HEK293 (cell line): ENCODE data around the gene CDK12.
"Not testable (repeated sequence)": the region's sequence is repeated elsewhere in the genome, so short reads cannot be mapped to it uniquely, and the experiment has no call there.

ENCODE experiments used
- CTCF ChIA-PET: fragments of 350-600 bp; formaldehyde crosslinking; extraction: SDS; loops from one replicate; lab custom pipeline; 2021; ENCODE audit warnings: antibody characterized with exemption; lab: Yijun Ruan, JAX
- POLR2A ChIA-PET: fragments of 300-600 bp; formaldehyde crosslinking; extraction: SDS; loops from one replicate; lab custom pipeline; 2020; ENCODE audit warnings: antibody characterized with exemption, inconsistent platforms; lab: Yijun Ruan, JAX
- H3K27ac ChIP-seq: fragments of 200-500 bp; sonication (Bioruptor generic); 2 replicates; pipeline ENCODE4 v1.5.1; 2014; ENCODE audit warnings: low read depth, low read length, control low read depth, inconsistent platforms; ENCODE audit errors: extremely low read depth
- H3K36me3 ChIP-seq, 2 experiments: fragments of 200-500 bp in 1 of 2; sonication (Bioruptor generic) in 1 of 2; 1 replicate in 1 of 2; 2 replicates in 1 of 2; pipeline ENCODE4 v1.5.1; 2014 to 2017; ENCODE audit warnings: inconsistent platforms in 2 of 2, low read length in 2 of 2; ENCODE audit not compliant: control insufficient read depth in 2 of 2, insufficient read depth in 1 of 2
- H3K4me1 ChIP-seq: fragments of 200-500 bp; sonication (Bioruptor generic); 2 replicates; pipeline ENCODE4 v1.5.1; 2014; ENCODE audit warnings: mild to moderate bottlenecking, low read length, inconsistent platforms; ENCODE audit not compliant: control insufficient read depth, insufficient read depth
- H3K4me3 ChIP-seq: 2 replicates; pipeline ENCODE4 v1.5.1; 2011; ENCODE audit warnings: low read depth, mild to moderate bottlenecking, control low read depth, low read length, moderate library complexity
- H3K9me3 ChIP-seq: fragments of 200-500 bp; sonication (Bioruptor generic); 2 replicates; pipeline ENCODE4 v1.5.1; 2014; ENCODE audit warnings: low read depth, low read length, inconsistent platforms; ENCODE audit not compliant: control insufficient read depth, insufficient read depth
- EGR2 ChIP-seq: fragments of 450-650 bp; formaldehyde crosslinking; IDR thresholded peaks from 2 replicates; pipeline ENCODE4 v1.5.1; 2016; ENCODE audit warnings: low read depth, missing biosample characterization, missing genetic modification characterization
- KLF17 ChIP-seq: fragments of 450-650 bp; formaldehyde crosslinking; IDR thresholded peaks from 2 replicates; pipeline ENCODE4 v1.5.1; 2016; ENCODE audit warnings: missing biosample characterization, missing genetic modification characterization
- KLF8 ChIP-seq: fragments of 450-650 bp; formaldehyde crosslinking; IDR thresholded peaks from 2 replicates; pipeline ENCODE4 v1.5.1; 2016; ENCODE audit warnings: missing biosample characterization, missing genetic modification characterization
- SP7 ChIP-seq: fragments of 450-650 bp; formaldehyde crosslinking; IDR thresholded peaks from 2 replicates; pipeline ENCODE4 v1.5.1; 2016; ENCODE audit warnings: missing biosample characterization, missing genetic modification characterization
- TRIM28 ChIP-seq: IDR thresholded peaks from 2 replicates; pipeline ENCODE4 v1.6.1; 2011; ENCODE audit warnings: low read length, control low read depth, borderline replicate concordance
- WT1 ChIP-seq: fragments of 450-650 bp; formaldehyde crosslinking; IDR thresholded peaks from 2 replicates; pipeline ENCODE4 v1.5.1; 2016; ENCODE audit warnings: missing biosample characterization, missing genetic modification characterization
- ZBTB21 ChIP-seq: fragments of 450-650 bp; formaldehyde crosslinking; IDR thresholded peaks from 2 replicates; pipeline ENCODE4 v1.5.1; 2017; ENCODE audit warnings: missing biosample characterization, missing genetic modification characterization
- ZNF24 ChIP-seq: fragments of 450-650 bp; formaldehyde crosslinking; IDR thresholded peaks from 2 replicates; pipeline ENCODE4 v1.5.1; 2016; ENCODE audit warnings: missing biosample characterization, missing genetic modification characterization
- ZNF350 ChIP-seq: fragments of 450-650 bp; formaldehyde crosslinking; IDR thresholded peaks from 2 replicates; pipeline ENCODE4 v1.5.0; 2017; ENCODE audit warnings: missing biosample characterization, mild to moderate bottlenecking, missing genetic modification characterization
- ZNF362 ChIP-seq: fragments of 450-650 bp; formaldehyde crosslinking; IDR thresholded peaks from 2 replicates; pipeline ENCODE4 v1.5.1; 2016; ENCODE audit warnings: missing biosample characterization, missing genetic modification characterization
- ZNF391 ChIP-seq: fragments of 450-650 bp; formaldehyde crosslinking; IDR thresholded peaks from 2 replicates; pipeline ENCODE4 v1.5.1; 2016; ENCODE audit warnings: low read depth, missing biosample characterization, missing genetic modification characterization, borderline replicate concordance
- ZNF48 ChIP-seq: fragments of 450-650 bp; formaldehyde crosslinking; IDR thresholded peaks from 2 replicates; pipeline ENCODE4 v1.5.1; 2016; ENCODE audit warnings: missing biosample characterization, missing genetic modification characterization
- ZNF548 ChIP-seq: fragments of 450-650 bp; formaldehyde crosslinking; IDR thresholded peaks from 2 replicates; pipeline ENCODE4 v1.5.1; 2016; ENCODE audit warnings: missing biosample characterization, missing genetic modification characterization
- ZNF600 ChIP-seq: fragments of 450-650 bp; formaldehyde crosslinking; IDR thresholded peaks from 2 replicates; pipeline ENCODE4 v1.5.1; 2016; ENCODE audit warnings: missing biosample characterization, missing genetic modification characterization
- ZNF629 ChIP-seq: fragments of 450-650 bp; formaldehyde crosslinking; IDR thresholded peaks from 2 replicates; pipeline ENCODE4 v1.5.1; 2017; ENCODE audit warnings: missing biosample characterization, missing genetic modification characterization
- ZSCAN5A ChIP-seq: fragments of 450-650 bp; formaldehyde crosslinking; IDR thresholded peaks from 2 replicates; pipeline ENCODE4 v1.5.1; 2016; ENCODE audit warnings: missing biosample characterization, missing genetic modification characterization
- ZXDB ChIP-seq: fragments of 450-650 bp; formaldehyde crosslinking; IDR thresholded peaks from 2 replicates; pipeline ENCODE4 v1.5.1; 2016; ENCODE audit warnings: missing biosample characterization, missing genetic modification characterization
- TF ChIP-seq, protein P1 (sequence below): fragments of 450-650 bp; formaldehyde crosslinking; IDR thresholded peaks from 2 replicates; pipeline ENCODE4 v1.5.1; 2016; ENCODE audit warnings: missing biosample characterization, missing genetic modification characterization
- TF ChIP-seq, protein P2 (sequence below): fragments of 450-650 bp; formaldehyde crosslinking; IDR thresholded peaks from 2 replicates; pipeline ENCODE4 v1.5.1; 2016; ENCODE audit warnings: missing biosample characterization, missing genetic modification characterization

CDK12 gene

DNA sequence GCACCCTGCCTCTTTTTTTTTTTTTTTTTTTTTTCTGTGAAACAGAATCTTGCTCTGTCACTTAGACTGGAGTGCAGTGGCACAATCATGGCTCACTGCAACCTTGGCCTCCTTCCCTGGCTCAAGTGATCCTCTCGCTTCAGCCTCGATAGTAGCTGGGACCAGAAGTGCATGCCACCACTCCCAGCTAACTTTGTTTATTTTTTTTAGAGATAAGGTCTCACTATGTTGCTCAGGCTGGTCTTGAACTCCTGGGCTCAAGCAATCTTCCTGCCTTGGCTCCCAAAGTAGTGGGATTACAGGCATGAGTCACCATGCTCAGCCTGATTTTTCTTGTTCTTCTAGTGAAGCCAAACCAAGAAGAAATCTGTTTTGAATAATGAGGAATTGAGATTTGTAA lies 25.0 kb downstream of the CDK12 start (continued):
- TF ChIP-seq ZNF48 (tag by site-specific recombination) (no peak), ZBTB21 (tag by site-specific recombination) (0 out of 2 replicates have a peak, but pooled peaks have one; percentile 21), SP7 (tag by site-specific recombination) (peak; percentile 84), EGR2 (tag by site-specific recombination) (no peak), ZNF600 (tag by site-specific recombination) (peak; percentile 93), KLF17 (peak; percentile 84), WT1 (tag by site-specific recombination) (peak; percentile 89), TRIM28 (no peak; the same call in 1 of the 2 replicates), ZSCAN5A (peak; percentile 85; the same call in 1 of the 2 replicates), KLF8 (tag by site-specific recombination) (peak; percentile 80; the same call in 1 of the 2 replicates), ZNF350 (tag by site-specific recombination) (no peak), ZXDB (tag by site-specific recombination) (peak; percentile 63), ZNF629 (tag by site-specific recombination) (peak; percentile 79), ZNF24 (tag by site-specific recombination) (peak; percentile 71; the same call in 1 of the 2 replicates), ZNF391 (tag by site-specific recombination) (peak; percentile 47; the same call in 1 of the 2 replicates), ZNF548 (tag by site-specific recombination) (no peak)
- TF ChIP-seq, protein P1, sequence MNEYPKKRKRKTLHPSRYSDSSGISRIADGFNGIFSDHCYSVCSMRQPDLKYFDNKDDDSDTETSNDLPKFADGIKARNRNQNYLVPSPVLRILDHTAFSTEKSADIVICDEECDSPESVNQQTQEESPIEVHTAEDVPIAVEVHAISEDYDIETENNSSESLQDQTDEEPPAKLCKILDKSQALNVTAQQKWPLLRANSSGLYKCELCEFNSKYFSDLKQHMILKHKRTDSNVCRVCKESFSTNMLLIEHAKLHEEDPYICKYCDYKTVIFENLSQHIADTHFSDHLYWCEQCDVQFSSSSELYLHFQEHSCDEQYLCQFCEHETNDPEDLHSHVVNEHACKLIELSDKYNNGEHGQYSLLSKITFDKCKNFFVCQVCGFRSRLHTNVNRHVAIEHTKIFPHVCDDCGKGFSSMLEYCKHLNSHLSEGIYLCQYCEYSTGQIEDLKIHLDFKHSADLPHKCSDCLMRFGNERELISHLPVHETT (tag by site-specific recombination), result peak; percentile 63; the same call in 1 of the 2 replicates
- TF ChIP-seq, protein P2, sequence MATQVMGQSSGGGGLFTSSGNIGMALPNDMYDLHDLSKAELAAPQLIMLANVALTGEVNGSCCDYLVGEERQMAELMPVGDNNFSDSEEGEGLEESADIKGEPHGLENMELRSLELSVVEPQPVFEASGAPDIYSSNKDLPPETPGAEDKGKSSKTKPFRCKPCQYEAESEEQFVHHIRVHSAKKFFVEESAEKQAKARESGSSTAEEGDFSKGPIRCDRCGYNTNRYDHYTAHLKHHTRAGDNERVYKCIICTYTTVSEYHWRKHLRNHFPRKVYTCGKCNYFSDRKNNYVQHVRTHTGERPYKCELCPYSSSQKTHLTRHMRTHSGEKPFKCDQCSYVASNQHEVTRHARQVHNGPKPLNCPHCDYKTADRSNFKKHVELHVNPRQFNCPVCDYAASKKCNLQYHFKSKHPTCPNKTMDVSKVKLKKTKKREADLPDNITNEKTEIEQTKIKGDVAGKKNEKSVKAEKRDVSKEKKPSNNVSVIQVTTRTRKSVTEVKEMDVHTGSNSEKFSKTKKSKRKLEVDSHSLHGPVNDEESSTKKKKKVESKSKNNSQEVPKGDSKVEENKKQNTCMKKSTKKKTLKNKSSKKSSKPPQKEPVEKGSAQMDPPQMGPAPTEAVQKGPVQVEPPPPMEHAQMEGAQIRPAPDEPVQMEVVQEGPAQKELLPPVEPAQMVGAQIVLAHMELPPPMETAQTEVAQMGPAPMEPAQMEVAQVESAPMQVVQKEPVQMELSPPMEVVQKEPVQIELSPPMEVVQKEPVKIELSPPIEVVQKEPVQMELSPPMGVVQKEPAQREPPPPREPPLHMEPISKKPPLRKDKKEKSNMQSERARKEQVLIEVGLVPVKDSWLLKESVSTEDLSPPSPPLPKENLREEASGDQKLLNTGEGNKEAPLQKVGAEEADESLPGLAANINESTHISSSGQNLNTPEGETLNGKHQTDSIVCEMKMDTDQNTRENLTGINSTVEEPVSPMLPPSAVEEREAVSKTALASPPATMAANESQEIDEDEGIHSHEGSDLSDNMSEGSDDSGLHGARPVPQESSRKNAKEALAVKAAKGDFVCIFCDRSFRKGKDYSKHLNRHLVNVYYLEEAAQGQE (tag by site-specific recombination), result 0 out of 2 replicates have a peak, but pooled peaks have one; percentile 11

- H3K27ac ChIP-seq, H3K4me1 ChIP-seq, H3K9me3 ChIP-seq, H3K4me3 ChIP-seq: not testable (repeated sequence)
- peaks cover 49 to 75% of the 10 kb centered on the region in 2 experiments for H3K36me3 ChIP-seq
- ChIA-PET CTCF (interaction anchor here (0.6 to 0.7 kb wide), 2 partner anchors 108 to 321 kb away, joined by 3 read pairs; no protein-coding TSS in a partner anchor), POLR2A (interaction anchor here (0.7 to 1.4 kb wide), 2 partner anchors 25 to 355 kb away, joined by 4 to 5 read pairs; no protein-coding TSS in a partner anchor)
- peak; percentile 57; the same call in 1 of the 2 replicates for TF ChIP-seq ZNF362 (tag by site-specific recombination)
Observed at GRCh38 chr17:39487490-39487889, 26.2 kb downstream of the CDK12 start.
